ENCODE data around the gene PIGH.

DNA sequence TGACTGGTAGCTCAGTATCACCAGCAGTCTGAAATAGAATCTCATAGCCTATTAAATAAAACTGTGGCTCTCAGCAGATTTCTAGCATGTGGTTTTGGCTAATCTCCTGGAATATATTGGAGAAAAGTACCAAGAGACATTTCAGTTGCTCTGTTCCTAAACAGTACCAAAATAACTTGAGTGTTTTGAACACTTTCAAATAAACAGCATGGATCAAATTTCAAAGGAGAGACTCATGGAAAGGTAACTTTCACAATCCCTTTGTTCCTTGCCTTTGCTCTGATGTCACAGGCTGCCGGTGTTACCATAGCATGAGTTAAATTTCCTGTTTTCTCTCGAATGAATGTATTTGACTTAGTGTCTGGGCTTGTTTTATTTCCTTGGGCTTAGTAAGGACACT lies 23.0 kb upstream of the PIGH start:
- TF ChIP-seq, protein P1, sequence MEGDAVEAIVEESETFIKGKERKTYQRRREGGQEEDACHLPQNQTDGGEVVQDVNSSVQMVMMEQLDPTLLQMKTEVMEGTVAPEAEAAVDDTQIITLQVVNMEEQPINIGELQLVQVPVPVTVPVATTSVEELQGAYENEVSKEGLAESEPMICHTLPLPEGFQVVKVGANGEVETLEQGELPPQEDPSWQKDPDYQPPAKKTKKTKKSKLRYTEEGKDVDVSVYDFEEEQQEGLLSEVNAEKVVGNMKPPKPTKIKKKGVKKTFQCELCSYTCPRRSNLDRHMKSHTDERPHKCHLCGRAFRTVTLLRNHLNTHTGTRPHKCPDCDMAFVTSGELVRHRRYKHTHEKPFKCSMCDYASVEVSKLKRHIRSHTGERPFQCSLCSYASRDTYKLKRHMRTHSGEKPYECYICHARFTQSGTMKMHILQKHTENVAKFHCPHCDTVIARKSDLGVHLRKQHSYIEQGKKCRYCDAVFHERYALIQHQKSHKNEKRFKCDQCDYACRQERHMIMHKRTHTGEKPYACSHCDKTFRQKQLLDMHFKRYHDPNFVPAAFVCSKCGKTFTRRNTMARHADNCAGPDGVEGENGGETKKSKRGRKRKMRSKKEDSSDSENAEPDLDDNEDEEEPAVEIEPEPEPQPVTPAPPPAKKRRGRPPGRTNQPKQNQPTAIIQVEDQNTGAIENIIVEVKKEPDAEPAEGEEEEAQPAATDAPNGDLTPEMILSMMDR (conservative IDR thresholded peaks at IDR 0.05): no peak
- no peak for TF ChIP-seq EZH2 (IDR thresholded peaks at IDR 0.05; ENCODE audit: low read depth)
